Measurements from ENCODE around the gene DYSF.

GRCh38 chr2:71597756-71598155, 144.4 kb downstream of the DYSF start:
- TF ChIP-seq RAD21 (IDR thresholded peaks at IDR 0.05; ENCODE audit: low read length) (no peak), CTCF (IDR thresholded peaks at IDR 0.05) (no peak), JUND (IDR thresholded peaks at IDR 0.05) (no peak), FOSL2 (IDR thresholded peaks at IDR 0.05; ENCODE audit: borderline replicate concordance, low read depth) (no peak), SIN3A (IDR thresholded peaks at IDR 0.05; ENCODE audit: borderline replicate concordance, low read depth, low read length) (no peak), POLR2AphosphoS5 (IDR thresholded peaks at IDR 0.05; ENCODE audit: low read depth, low read length) (no peak), TAF1 (IDR thresholded peaks at IDR 0.05; ENCODE audit: borderline replicate concordance, low read depth, low read length) (no peak)
